Thyroid gland (tissue), 4 donors: ENCODE data around the gene ISYNA1.

Source experiments
- POLR2A ChIP-seq, 2 donors: fragments of 450-650 bp; IDR thresholded peaks; one replicate each; pipeline ENCODE4 v1.6.1; 2017; ENCODE audit warnings: antibody characterized with exemption in 2 of 2, mild to moderate bottlenecking in 2 of 2, moderate library complexity in 1 of 2
- TF ChIP-seq, protein P1 (sequence below), 6 experiments: fragments of 200-600 bp in 3 of 6; fragments of 450-650 bp in 3 of 6; sonication (generic) in 3 of 6; IDR thresholded peaks; one replicate each; pipeline ENCODE4 v1.5.1; 2016 to 2019; ENCODE audit warnings: antibody characterized with exemption in 6 of 6, mild to moderate bottlenecking in 2 of 6, inconsistent platforms in 1 of 6, moderate library complexity in 1 of 6

DNA sequence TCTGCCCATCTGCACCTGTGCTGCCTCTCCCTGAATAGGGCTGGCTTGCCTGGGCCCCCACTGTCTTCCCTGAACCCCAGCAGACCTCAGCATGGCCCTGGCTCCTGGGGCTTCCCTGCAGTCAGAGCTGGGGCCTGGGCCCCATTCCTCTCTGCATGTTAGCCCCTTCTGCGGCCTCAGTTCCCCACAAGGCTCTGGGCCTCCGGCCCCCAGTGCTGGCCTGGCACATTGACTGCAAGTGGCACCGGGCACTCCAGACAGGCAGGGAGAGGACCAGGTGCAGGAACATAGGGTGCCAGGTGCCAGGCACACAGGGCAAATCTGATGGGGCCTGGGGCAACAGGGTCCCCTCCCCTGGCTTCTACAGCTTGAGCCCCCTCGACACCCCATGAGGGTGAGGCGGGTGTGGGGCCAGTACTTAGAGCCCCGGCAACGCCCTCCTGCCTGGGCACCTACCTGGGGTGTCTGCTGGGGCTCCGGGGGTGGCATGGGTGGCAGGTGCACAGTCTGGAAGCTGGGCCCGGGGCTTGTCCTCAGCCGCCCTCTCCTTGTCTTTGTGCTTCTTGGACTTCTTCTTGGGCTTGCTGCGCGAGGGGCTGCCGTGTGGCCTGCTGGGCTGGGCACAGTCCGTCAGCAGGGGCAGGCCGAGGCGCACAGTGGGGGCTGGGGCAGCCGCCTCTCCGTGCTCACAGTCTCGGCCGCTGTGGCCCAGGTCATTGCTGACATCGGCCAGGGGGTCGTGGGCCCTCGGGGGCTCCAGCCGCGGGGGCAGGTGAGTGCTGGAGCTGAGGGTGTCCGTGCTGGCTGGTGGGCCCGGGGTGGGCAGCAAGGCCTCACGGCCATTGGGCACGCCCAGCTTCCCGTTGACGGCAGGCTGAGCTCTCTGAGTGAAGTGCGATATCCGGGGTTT is 12.3 kb upstream of the ISYNA1 start:
- no peak for TF ChIP-seq POLR2A (IDR thresholded peaks at IDR 0.05)
- TF ChIP-seq, protein P1, sequence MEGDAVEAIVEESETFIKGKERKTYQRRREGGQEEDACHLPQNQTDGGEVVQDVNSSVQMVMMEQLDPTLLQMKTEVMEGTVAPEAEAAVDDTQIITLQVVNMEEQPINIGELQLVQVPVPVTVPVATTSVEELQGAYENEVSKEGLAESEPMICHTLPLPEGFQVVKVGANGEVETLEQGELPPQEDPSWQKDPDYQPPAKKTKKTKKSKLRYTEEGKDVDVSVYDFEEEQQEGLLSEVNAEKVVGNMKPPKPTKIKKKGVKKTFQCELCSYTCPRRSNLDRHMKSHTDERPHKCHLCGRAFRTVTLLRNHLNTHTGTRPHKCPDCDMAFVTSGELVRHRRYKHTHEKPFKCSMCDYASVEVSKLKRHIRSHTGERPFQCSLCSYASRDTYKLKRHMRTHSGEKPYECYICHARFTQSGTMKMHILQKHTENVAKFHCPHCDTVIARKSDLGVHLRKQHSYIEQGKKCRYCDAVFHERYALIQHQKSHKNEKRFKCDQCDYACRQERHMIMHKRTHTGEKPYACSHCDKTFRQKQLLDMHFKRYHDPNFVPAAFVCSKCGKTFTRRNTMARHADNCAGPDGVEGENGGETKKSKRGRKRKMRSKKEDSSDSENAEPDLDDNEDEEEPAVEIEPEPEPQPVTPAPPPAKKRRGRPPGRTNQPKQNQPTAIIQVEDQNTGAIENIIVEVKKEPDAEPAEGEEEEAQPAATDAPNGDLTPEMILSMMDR (IDR thresholded peaks at IDR 0.05): no peak
